HG03575 (cell line): ENCODE results near the gene CCNQ.

ENCODE experiments used
- ATAC-seq: cut with Tn5 transposase; IDR thresholded peaks from one replicate; pipeline ENCODE4 v1.9.1; 2021; ENCODE audit not compliant: unreplicated experiment, insufficient number of reproducible peaks, low FRiP score; ENCODE audit errors: extremely low read depth

The CCNQ gene

GRCh38 chrX:153600921-153601320 lies 2.0 kb upstream of the CCNQ start:
- no peak for ATAC-seq

GRCh38 chrX:153600032-153600373 lies 1.1 kb upstream of the CCNQ start:
- ATAC-seq, result no peak

- no peak for ATAC-seq
These were observed 473 bp upstream of the CCNQ start for GRCh38 chrX:153599192-153600031.

GRCh38 chrX:153596981-153597750 lies 1.8 kb downstream of the CCNQ start:
- no peak for ATAC-seq

GRCh38 chrX:153595859-153596857 lies 2.8 kb downstream of the CCNQ start:
- no peak for ATAC-seq

GRCh38 chrX:153595387-153595786 lies 3.6 kb downstream of the CCNQ start:
- ATAC-seq, result no peak

- no peak for ATAC-seq
These were observed 5.0 kb downstream of the CCNQ start for GRCh38 chrX:153593811-153594500.

GRCh38 chrX:153592966-153593688 lies 5.8 kb downstream of the CCNQ start:
- no peak for ATAC-seq

- ATAC-seq, result no peak
These were observed 6.7 kb downstream of the CCNQ start for GRCh38 chrX:153592091-153592833.

GRCh38 chrX:153590961-153591956 lies 7.7 kb downstream of the CCNQ start:
- no peak for ATAC-seq

- no peak for ATAC-seq
These were observed 10.0 kb downstream of the CCNQ start for GRCh38 chrX:153588782-153589446.

- no peak for ATAC-seq
These were observed 10.7 kb downstream of the CCNQ start for GRCh38 chrX:153588021-153588781.

- ATAC-seq, result no peak
These were observed 11.6 kb downstream of the CCNQ start for GRCh38 chrX:153587342-153587741.

- ATAC-seq, result no peak
These were observed 13.1 kb downstream of the CCNQ start for GRCh38 chrX:153585827-153586226.

- ATAC-seq, result no peak
These were observed 15.5 kb downstream of the CCNQ start for GRCh38 chrX:153583433-153583832.
